ENCODE results near the gene ZNF414. TPM values are rescaled to one million over a fixed set of nuclear protein-coding genes. Genes with fewer than 3 reads are reported as not detected.

Gene ZNF414
- total RNA-seq, 1 donor from 2014 or later: 27.5 TPM

DNA sequence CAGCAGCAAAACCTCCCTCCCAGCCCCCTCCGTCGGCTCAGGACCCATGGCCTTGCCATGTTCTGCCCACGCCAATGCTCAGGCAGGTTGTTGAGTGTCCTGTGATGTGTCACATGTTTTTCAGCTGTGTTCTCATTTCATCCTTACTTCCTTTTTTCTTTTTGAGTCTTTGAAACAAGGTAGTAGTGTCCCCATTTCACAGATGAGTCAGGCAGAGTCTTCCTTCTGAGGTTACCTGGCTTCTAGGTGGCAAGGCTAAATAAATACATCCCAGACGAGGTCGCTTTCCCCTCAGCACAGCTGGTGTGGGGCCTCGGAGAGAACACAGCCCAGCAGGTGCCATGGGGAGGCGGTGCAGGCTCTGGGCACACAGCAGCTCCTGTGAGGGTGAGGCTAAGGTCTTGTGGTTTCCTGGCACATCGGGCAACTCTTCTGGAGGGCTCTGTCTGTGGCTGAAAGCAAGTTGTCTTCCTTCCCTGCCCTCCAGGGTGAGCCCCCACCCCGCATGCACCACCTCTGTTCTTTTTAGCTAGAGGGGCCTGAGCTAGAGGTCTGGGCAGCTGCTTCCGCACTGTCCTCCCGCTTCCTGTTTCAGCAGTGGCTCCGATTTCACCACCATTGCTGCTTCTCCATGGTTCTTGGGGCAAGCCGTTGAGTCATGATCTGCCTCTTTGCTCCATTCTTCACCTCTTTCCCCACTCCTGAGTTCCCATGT is 26.7 kb downstream of the ZNF414 start:
- no peak for DNase-seq (ENCODE audit: extremely low spot score in 2 of 2)
- H3K4me1 ChIP-seq: peaks cover 36% of the 10 kb centered on the region
- H3K9me3 ChIP-seq: no peaks in the 10 kb centered on the region
- intact Hi-C loops (cut with DNase I): no loop called here
- peaks cover 0 to 57% of the 10 kb centered on the region in 2 donors for H3K36me3 ChIP-seq
- peak overlapping the region; percentile 24 for H3K27ac ChIP-seq
- TF ChIP-seq, protein P1, sequence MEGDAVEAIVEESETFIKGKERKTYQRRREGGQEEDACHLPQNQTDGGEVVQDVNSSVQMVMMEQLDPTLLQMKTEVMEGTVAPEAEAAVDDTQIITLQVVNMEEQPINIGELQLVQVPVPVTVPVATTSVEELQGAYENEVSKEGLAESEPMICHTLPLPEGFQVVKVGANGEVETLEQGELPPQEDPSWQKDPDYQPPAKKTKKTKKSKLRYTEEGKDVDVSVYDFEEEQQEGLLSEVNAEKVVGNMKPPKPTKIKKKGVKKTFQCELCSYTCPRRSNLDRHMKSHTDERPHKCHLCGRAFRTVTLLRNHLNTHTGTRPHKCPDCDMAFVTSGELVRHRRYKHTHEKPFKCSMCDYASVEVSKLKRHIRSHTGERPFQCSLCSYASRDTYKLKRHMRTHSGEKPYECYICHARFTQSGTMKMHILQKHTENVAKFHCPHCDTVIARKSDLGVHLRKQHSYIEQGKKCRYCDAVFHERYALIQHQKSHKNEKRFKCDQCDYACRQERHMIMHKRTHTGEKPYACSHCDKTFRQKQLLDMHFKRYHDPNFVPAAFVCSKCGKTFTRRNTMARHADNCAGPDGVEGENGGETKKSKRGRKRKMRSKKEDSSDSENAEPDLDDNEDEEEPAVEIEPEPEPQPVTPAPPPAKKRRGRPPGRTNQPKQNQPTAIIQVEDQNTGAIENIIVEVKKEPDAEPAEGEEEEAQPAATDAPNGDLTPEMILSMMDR (IDR thresholded peaks at IDR 0.05): no peak
- TF ChIP-seq POLR2A (IDR thresholded peaks at IDR 0.05): no peak
- TF ChIP-seq POLR2AphosphoS5 (IDR thresholded peaks at IDR 0.05; ENCODE audit: insufficient read depth in 1 of 2, low read depth in 1 of 2): no peak
- H3K27me3 ChIP-seq: no peaks in the 10 kb centered on the region
- no peak overlapping the region for H3K4me3 ChIP-seq

DNA sequence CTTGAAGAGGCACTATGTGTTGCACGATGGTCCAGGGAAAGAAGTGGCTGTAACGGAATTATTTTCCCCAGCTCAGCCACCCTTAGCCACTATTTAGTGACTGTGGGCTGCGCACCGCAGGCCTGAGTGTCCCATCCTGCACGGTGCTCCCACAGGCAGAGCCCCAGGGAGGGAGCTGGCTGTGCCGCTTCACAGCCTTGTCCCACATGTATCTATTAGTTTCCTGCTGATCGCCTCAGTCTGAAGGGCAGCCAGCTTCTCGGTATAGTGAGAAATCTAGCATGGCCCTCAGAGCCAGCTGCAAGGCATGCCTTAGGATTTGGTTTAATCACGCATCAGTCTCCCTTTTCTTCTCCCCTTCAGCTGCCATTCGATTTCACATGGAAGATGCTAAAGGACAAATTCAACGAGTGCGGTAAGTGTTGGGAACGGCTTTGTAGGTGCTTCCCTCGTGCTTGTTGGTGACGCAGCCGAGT is 27.3 kb downstream of the ZNF414 start:
- H3K27ac ChIP-seq: no peak overlapping the region
- TF ChIP-seq, protein P1 (IDR thresholded peaks at IDR 0.05): no peak
- TF ChIP-seq POLR2AphosphoS5 (IDR thresholded peaks at IDR 0.05; ENCODE audit: insufficient read depth in 1 of 2, low read depth in 1 of 2): no peak
- TF ChIP-seq POLR2A (IDR thresholded peaks at IDR 0.05): no peak
- no peaks in the 10 kb centered on the region for H3K27me3 ChIP-seq
- H3K36me3 ChIP-seq: peaks cover 0 to 57% of the 10 kb centered on the region in 2 donors
- peaks cover 40% of the 10 kb centered on the region for H3K4me1 ChIP-seq
- intact Hi-C loops (cut with DNase I): no loop called here
- no peak overlapping the region for H3K4me3 ChIP-seq
- H3K9me3 ChIP-seq: no peaks in the 10 kb centered on the region
- no peak for DNase-seq (ENCODE audit: extremely low spot score in 2 of 2)

DNA sequence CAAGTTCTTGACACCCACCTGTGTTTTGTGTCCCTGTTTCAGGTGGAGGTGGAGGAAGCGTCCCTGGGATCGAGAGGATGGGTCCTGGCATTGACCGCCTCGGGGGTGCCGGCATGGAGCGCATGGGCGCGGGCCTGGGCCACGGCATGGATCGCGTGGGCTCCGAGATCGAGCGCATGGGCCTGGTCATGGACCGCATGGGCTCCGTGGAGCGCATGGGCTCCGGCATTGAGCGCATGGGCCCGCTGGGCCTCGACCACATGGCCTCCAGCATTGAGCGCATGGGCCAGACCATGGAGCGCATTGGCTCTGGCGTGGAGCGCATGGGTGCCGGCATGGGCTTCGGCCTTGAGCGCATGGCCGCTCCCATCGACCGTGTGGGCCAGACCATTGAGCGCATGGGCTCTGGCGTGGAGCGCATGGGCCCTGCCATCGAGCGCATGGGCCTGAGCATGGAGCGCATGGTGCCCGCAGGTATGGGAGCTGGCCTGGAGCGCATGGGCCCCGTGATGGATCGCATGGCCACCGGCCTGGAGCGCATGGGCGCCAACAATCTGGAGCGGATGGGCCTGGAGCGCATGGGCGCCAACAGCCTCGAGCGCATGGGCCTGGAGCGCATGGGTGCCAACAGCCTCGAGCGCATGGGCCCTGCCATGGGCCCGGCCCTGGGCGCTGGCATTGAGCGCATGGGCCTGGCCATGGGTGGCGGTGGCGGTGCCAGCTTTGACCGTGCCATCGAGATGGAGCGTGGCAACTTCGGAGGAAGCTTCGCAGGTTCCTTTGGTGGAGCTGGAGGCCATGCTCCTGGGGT is 28.2 kb downstream of the ZNF414 start:
- peaks cover 0 to 57% of the 10 kb centered on the region in 2 donors for H3K36me3 ChIP-seq
- H3K4me1 ChIP-seq: peaks cover 50% of the 10 kb centered on the region

GRCh38 chr19:8484331-8484894 is 29.6 kb downstream of the ZNF414 start:
- intact Hi-C loops (cut with DNase I): no loop called here
- H3K27me3 ChIP-seq: no peaks in the 10 kb centered on the region
- H3K4me1 ChIP-seq: peaks cover 46% of the 10 kb centered on the region
- H3K27ac ChIP-seq: no peak overlapping the region
- DNase-seq (ENCODE audit: extremely low spot score in 2 of 2): no peak
- no peak for TF ChIP-seq POLR2AphosphoS5 (IDR thresholded peaks at IDR 0.05; ENCODE audit: insufficient read depth in 1 of 2, low read depth in 1 of 2)
- TF ChIP-seq, protein P1 (IDR thresholded peaks at IDR 0.05): no peak
- no peak for TF ChIP-seq POLR2A (IDR thresholded peaks at IDR 0.05)
- no peak overlapping the region for H3K4me3 ChIP-seq
- H3K36me3 ChIP-seq: peaks cover 0 to 58% of the 10 kb centered on the region in 2 donors
- no peaks in the 10 kb centered on the region for H3K9me3 ChIP-seq

More for the DNA sequence above, 28.2 kb downstream of the ZNF414 start:
- no peak for TF ChIP-seq POLR2A (IDR thresholded peaks at IDR 0.05)
- TF ChIP-seq, protein P1 (IDR thresholded peaks at IDR 0.05): no peak
- TF ChIP-seq POLR2AphosphoS5 (IDR thresholded peaks at IDR 0.05; ENCODE audit: insufficient read depth in 1 of 2, low read depth in 1 of 2): no peak
- no peaks in the 10 kb centered on the region for H3K9me3 ChIP-seq
- intact Hi-C loops (cut with DNase I): no loop called here
- H3K4me3 ChIP-seq: no peak overlapping the region
- no peak overlapping the region for H3K27ac ChIP-seq
- no peak for DNase-seq (ENCODE audit: extremely low spot score in 2 of 2)
- no peaks in the 10 kb centered on the region for H3K27me3 ChIP-seq
